Right atrium auricular region (tissue), 2 donors: Measurements from ENCODE around the gene BPIFB1. TPM values are rescaled to one million over a fixed set of nuclear protein-coding genes. Genes with fewer than 3 reads are reported as not detected.

Experiments used
- DNase-seq: peaks from one replicate; pipeline ENCODE4 v3.0.0-alpha.2; 2019; ENCODE audit warnings: low spot score
- H3K27ac ChIP-seq, 2 donors: fragments of 200-600 bp; sonication (generic); 1 replicate in 1 of 2; 2 replicates in 1 of 2; pipeline ENCODE4 v1.5.1; 2016 to 2019
- H3K27me3 ChIP-seq, 2 donors: fragments of 200-600 bp; sonication (generic); one replicate each; pipeline versions ENCODE4 v1.5.1 to v1.6.0; 2017 to 2019
- H3K36me3 ChIP-seq: fragments of 200-600 bp; sonication (generic); one replicate; pipeline ENCODE4 v1.5.1; 2016
- H3K4me1 ChIP-seq, 2 donors: fragments of 200-600 bp; sonication (generic); one replicate each; pipeline versions ENCODE4 v1.5.1 to v1.6.0; 2017 to 2019
- H3K4me3 ChIP-seq, 2 donors: fragments of 200-600 bp; sonication (generic); 1 replicate in 1 of 2; 2 replicates in 1 of 2; pipeline ENCODE4 v1.5.1; 2017 to 2019; ENCODE audit warnings: mild to moderate bottlenecking in 1 of 2, moderate library complexity in 1 of 2
- H3K9me3 ChIP-seq, 2 donors: fragments of 200-600 bp; sonication (generic); one replicate each; pipeline ENCODE4 v1.5.1; 2019
- CTCF ChIP-seq, 2 donors: fragments of 200-600 bp; sonication (generic); IDR thresholded peaks; one replicate each; pipeline ENCODE4 v1.5.1; 2019; ENCODE audit warnings: antibody characterized with exemption in 2 of 2
- total RNA-seq, 2 donors: library from RNA; depleted of rRNA; stranded (reverse); fragments of >200 nt; gene quantifications; one replicate each; pipeline ENCODE4 v1.1.0, GENCODE V29; 2016

Gene BPIFB1
- total RNA-seq, 2 donors from 2014 or later, result not detected

DNA sequence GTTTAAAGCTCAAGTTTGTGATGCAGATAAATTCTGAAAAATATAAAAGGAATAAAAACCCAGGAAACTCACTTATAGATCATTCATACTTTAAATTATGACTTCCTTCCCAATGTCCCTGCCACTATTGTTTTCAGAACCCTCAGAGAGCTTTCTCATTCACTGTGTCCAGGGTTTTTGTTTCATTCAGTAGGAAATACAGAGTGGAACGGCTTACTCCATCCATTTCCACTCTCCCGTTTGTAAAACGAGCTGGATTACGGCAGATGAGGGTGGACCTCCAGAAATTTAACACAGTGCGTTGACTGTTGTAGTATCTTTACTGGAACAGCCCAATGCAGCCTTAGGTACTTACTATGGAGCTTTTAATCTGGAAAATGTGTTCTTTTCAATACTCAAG lies 23.6 kb upstream of the BPIFB1 start:
- Histone ChIP-seq H3K9me3 (no peaks in the 10 kb centered on the region), H3K36me3 (no peaks in the 10 kb centered on the region), H3K4me1 (no peaks in the 10 kb centered on the region), H3K27me3 (no peaks in the 10 kb centered on the region), H3K4me3 (no peak overlapping the region), H3K27ac (no peak overlapping the region)
- TF ChIP-seq CTCF (IDR thresholded peaks at IDR 0.05), result no peak
- no peak for DNase-seq

- Histone ChIP-seq H3K4me3 (no peak overlapping the region), H3K27me3 (no peaks in the 10 kb centered on the region)
These were observed 21.5 kb upstream of the BPIFB1 start for GRCh38 chr20:33261465-33261864.

DNA sequence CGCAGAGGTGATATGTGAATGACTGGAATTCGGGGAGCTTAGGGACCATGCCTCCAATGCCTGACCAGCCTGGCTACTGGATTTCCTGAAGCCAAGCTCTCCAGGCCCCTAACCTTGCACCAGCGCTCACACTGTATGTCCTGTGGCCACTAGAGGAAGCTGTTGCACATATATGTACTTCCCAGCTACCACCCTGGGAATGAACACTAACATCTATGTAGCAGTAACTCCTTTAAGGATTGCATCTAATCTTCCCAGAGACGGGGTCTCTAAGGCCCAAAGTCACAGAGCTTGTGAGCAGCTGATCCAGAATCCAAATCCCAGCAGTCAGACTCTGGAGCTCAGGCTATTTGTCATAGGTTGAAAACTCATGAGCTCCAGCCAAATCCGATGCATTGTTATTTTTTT lies 20.4 kb upstream of the BPIFB1 start:
- DNase-seq, result peak; percentile 60
- no peaks in the 10 kb centered on the region for H3K36me3 ChIP-seq
- H3K27me3 ChIP-seq, result no peaks in the 10 kb centered on the region
- H3K4me1 ChIP-seq, result no peaks in the 10 kb centered on the region
- no peak overlapping the region for H3K27ac ChIP-seq
- H3K9me3 ChIP-seq, result no peaks in the 10 kb centered on the region
- H3K4me3 ChIP-seq, result no peak overlapping the region
- peak in 1 of 2 donors; percentile 47 for TF ChIP-seq CTCF (IDR thresholded peaks at IDR 0.05)

More at GRCh38 chr20:33261465-33261864, 21.5 kb upstream of the BPIFB1 start:
- Histone ChIP-seq H3K36me3 (no peaks in the 10 kb centered on the region), H3K9me3 (no peaks in the 10 kb centered on the region), H3K4me1 (no peaks in the 10 kb centered on the region), H3K27ac (no peak overlapping the region)
- DNase-seq, result no peak
- no peak for TF ChIP-seq CTCF (IDR thresholded peaks at IDR 0.05)

DNA sequence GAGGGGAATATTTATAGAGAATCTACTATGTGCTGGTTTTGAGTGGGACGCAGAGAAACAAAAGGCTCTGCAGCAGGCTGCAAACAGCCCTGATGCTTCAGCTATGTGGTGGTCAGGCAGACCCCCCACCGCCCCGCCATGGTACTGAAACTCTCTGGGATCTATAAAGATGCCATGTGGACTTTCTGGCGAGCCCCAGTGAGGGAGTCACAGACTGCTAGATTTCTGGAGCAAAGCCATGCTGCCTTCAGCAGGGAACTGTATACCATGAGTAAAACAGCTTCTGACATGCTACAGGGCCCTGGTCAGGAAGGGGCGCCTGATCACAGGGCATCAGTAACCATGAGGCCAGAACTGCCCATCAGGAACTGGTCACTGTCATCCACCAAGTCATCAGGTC lies 19.2 kb upstream of the BPIFB1 start:
- DNase-seq, result no peak
- no peak overlapping the region for H3K27ac ChIP-seq
- H3K4me1 ChIP-seq, result no peaks in the 10 kb centered on the region
- no peaks in the 10 kb centered on the region for H3K9me3 ChIP-seq
- TF ChIP-seq CTCF (IDR thresholded peaks at IDR 0.05), result no peak
- no peaks in the 10 kb centered on the region for H3K27me3 ChIP-seq
- no peak overlapping the region for H3K4me3 ChIP-seq
- no peaks in the 10 kb centered on the region for H3K36me3 ChIP-seq

DNA sequence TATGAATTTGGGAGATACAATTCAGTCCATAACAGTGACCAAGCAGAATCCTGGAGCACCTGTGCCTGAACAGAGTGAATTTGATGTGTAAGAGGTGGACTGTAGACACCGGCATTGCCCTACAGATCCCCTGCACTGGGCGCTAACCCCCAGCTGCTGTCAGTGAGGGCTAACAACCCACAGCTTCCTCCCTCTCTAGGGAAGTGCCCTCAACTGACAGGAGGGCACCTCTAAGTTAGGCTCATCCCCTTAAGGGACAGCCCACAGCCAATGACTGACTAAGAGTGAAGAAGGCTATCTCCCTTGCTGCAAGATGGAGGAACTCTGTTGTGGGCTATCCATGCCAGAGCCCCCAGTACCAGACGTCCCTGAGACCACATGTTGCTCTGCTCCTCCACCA lies 15.3 kb upstream of the BPIFB1 start:
- Histone ChIP-seq H3K4me1 (no peaks in the 10 kb centered on the region), H3K4me3 (no peak overlapping the region), H3K27me3 (no peaks in the 10 kb centered on the region), H3K36me3 (no peaks in the 10 kb centered on the region), H3K27ac (no peak overlapping the region), H3K9me3 (no peaks in the 10 kb centered on the region)
- no peak for TF ChIP-seq CTCF (IDR thresholded peaks at IDR 0.05)
- no peak for DNase-seq

DNA sequence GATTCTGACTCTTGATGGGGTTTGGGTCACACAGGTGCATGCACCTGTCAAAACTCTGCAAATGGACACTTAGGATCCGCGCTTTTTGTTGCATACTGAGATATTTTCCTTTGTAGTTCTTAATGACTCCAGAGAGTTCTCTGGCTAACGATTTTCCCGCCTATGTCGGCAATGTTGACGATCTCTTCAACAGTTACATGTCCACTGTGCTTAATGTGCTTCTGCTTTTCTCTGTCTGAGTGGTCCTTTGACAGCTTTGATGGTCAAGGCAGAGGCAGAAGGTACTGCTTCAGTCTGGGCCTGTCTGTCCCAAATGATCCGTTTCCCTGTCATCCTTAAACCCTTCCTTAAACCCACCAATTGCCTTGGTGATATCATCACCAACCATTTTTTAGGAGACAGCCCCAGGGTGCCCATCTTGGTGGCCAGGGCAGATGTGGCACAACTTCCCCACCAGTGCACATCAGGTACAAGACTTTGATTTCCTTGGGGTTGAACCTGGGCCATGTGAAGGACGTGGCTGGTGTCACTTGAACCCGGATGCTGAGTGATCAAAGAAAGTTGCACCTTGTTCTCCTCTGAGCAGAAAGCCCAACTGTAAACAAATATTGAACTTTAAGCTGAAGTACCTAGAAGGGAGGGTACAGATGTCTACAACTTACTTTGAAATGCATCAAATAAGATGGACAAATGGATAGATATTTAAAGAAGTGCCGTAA lies 10.7 kb upstream of the BPIFB1 start:
- H3K36me3 ChIP-seq, result no peaks in the 10 kb centered on the region
- H3K4me3 ChIP-seq, result no peak overlapping the region
- H3K27ac ChIP-seq, result no peak overlapping the region
- no peak for DNase-seq
- no peaks in the 10 kb centered on the region for H3K9me3 ChIP-seq
- no peaks in the 10 kb centered on the region for H3K4me1 ChIP-seq
- H3K27me3 ChIP-seq, result no peaks in the 10 kb centered on the region
- TF ChIP-seq CTCF (IDR thresholded peaks at IDR 0.05), result no peak
